Common myeloid progenitor, CD34-positive (primary cell): ENCODE data around the gene PRSS38.
A peak's percentile ranks its signal among the peaks of the same experiment; 100 is the strongest.

Source experiments
- CTCF ChIA-PET: fragments of 350-600 bp; sonication (Branson Sonifier 250); formaldehyde crosslinking; loops from one replicate; lab custom pipeline; 2021; ENCODE audit warnings: antibody characterized with exemption; lab: Charles Lee
- POLR2A ChIA-PET: fragments of 350-600 bp; sonication (Branson Sonifier 250); formaldehyde crosslinking; loops from one replicate; lab custom pipeline; 2021; ENCODE audit warnings: antibody characterized with exemption; lab: Charles Lee
- DNase-seq, 3 donors: peaks; one replicate each; pipeline versions ENCODE4 v3.0.0 to v3.0.0-alpha.2; 2013
- H3K27ac ChIP-seq, 2 experiments: 1 replicate in 1 of 2; 2 replicates in 1 of 2; pipeline ENCODE4 v1.7.0; 2013; ENCODE audit warnings: inconsistent platforms in 2 of 2, low read length in 2 of 2, mild to moderate bottlenecking in 2 of 2, low read depth in 1 of 2, moderate library complexity in 1 of 2; ENCODE audit not compliant: severe bottlenecking in 2 of 2, insufficient read depth in 1 of 2, poor library complexity in 1 of 2
- H3K27me3 ChIP-seq, 5 experiments: replicated peaks in 2 of 5; 1 replicate in 3 of 5; 2 replicates in 2 of 5; pipeline versions ENCODE4 v1.6.1 to v1.7.0; 2013; ENCODE audit warnings: low read length in 4 of 5, mild to moderate bottlenecking in 2 of 5, moderate library complexity in 2 of 5, inconsistent platforms in 1 of 5; ENCODE audit not compliant: insufficient read depth in 5 of 5, control insufficient read depth in 4 of 5
- H3K36me3 ChIP-seq, 4 experiments: 1 replicate in 2 of 4; 2 replicates in 2 of 4; pipeline versions ENCODE4 v1.6.1 to v1.7.0; 2013; ENCODE audit warnings: low read length in 3 of 4, control low read depth in 1 of 4, mild to moderate bottlenecking in 1 of 4; ENCODE audit not compliant: control insufficient read depth in 4 of 4, insufficient read depth in 4 of 4
- H3K4me1 ChIP-seq, 4 experiments: 1 replicate in 3 of 4; 2 replicates in 1 of 4; pipeline versions ENCODE4 v1.6.1 to v1.7.1; 2013; ENCODE audit warnings: low read length in 3 of 4, mild to moderate bottlenecking in 3 of 4, control low read depth in 1 of 4, inconsistent platforms in 1 of 4, moderate library complexity in 1 of 4; ENCODE audit not compliant: control insufficient read depth in 4 of 4, insufficient read depth in 4 of 4; ENCODE audit errors: control extremely low read depth in 1 of 4
- H3K4me3 ChIP-seq, 7 experiments: 1 replicate in 4 of 7; 2 replicates in 3 of 7; pipeline versions ENCODE4 v1.5.1 to v1.7.0; 2013; ENCODE audit warnings: mild to moderate bottlenecking in 7 of 7, low read length in 6 of 7, moderate library complexity in 6 of 7, inconsistent platforms in 2 of 7, low read depth in 2 of 7, control low read depth in 1 of 7; ENCODE audit not compliant: insufficient read depth in 4 of 7, control insufficient read depth in 1 of 7; ENCODE audit errors: extremely low read depth in 1 of 7
- H3K9me3 ChIP-seq, 5 experiments: 1 replicate in 4 of 5; 2 replicates in 1 of 5; pipeline versions ENCODE4 v1.6.1 to v1.7.1; 2013; ENCODE audit warnings: low read length in 4 of 5, mild to moderate bottlenecking in 2 of 5, inconsistent platforms in 1 of 5, low read depth in 1 of 5, moderate library complexity in 1 of 5; ENCODE audit not compliant: control insufficient read depth in 4 of 5, insufficient read depth in 2 of 5; ENCODE audit errors: control extremely low read depth in 1 of 5
- WGBS: methylation state at CpG from one replicate; pipeline ENCODE4 v1.1.5; 2013; ENCODE audit not compliant: insufficient coverage; 5-methylcytosine and 5-hydroxymethylcytosine counted together

PRSS38 gene

GRCh38 chr1:227885135-227885647 is 69.7 kb downstream of the PRSS38 start:
- Histone ChIP-seq H3K27me3 (no peaks in the 10 kb centered on the region), H3K4me1 (peaks cover 0 to 30% (median 10%) of the 10 kb centered on the region in 4 experiments), H3K9me3 (no peaks in the 10 kb centered on the region), H3K27ac (no peak overlapping the region), H3K4me3 (peak overlapping the region in 2 of 7 experiments; percentile 21 to 36), H3K36me3 (no peaks in the 10 kb centered on the region)
- CTCF ChIA-PET, result no interaction called here
- DNase-seq, result peak in 1 of 3 donors; percentile 17
- 100% methylated on average over 2 of the region's 8 CpGs for WGBS
- POLR2A ChIA-PET, result no interaction called here

DNA sequence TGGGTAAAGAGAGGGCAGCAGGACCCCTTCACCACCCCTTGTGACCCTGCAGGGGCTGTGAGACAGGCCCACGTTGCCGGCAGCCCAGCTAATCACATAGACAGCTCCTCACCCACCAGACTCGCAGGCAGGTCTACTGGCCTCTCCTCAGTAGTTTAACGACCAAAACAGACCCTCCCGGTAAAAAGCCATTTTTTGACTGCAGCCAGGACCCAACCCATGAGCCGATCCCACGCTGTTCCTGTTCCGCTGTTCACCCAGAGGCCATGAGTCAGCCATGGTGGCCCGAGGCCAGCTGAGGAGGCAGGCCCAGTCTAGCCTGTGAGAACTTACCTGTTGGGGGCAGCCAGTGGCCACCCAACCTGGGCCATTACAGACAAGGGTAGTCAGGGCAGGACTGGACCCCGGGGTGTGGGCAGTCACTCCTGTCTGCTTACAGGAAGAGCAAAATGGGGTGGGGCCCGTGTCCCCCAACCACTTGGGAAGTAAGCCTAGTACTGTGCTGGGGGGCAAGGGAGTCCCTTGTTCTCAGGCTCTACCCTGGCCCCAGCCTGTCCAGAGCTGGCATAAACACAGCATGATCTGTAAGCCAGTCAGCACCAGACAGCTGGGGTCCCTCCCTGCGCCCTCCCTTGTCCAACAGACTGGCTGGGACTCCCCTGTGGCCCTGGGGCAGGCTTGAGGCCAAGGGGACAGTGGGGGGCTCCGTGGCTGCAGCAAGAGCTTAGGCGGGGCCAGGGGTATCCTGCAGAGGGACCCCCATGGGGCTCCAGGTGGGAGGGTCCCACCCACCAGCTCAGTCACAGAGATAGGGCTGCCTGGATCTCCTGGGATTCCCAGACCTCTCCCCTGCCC is 70.4 kb downstream of the PRSS38 start:
- 48% methylated on average over 14 of the region's 14 CpGs for WGBS
- no peak overlapping the region for H3K27ac ChIP-seq
- CTCF ChIA-PET, result no interaction called here
- no peaks in the 10 kb centered on the region for H3K27me3 ChIP-seq
- no peaks in the 10 kb centered on the region for H3K36me3 ChIP-seq
- H3K4me3 ChIP-seq, result peak overlapping the region in 3 of 7 experiments; percentile 62 to 86 (median 81)
- H3K9me3 ChIP-seq, result no peaks in the 10 kb centered on the region
- peak in 2 of 3 donors; percentile 42 to 58 for DNase-seq
- peaks cover 0 to 30% (median 10%) of the 10 kb centered on the region in 4 experiments for H3K4me1 ChIP-seq
- POLR2A ChIA-PET, result no interaction called here

- H3K4me1 ChIP-seq, result peaks cover 0 to 30% (median 10%) of the 10 kb centered on the region in 4 experiments
- peak overlapping the region in 1 of 2 experiments; percentile 64 for H3K27ac ChIP-seq
- DNase-seq, result peak in 2 of 3 donors; percentile 30 to 48
- CTCF ChIA-PET, result no interaction called here
- H3K4me3 ChIP-seq, result peak overlapping the region in 4 of 7 experiments; percentile 48 to 86 (median 72)
- H3K27me3 ChIP-seq, result no peaks in the 10 kb centered on the region
- 19% methylated on average over 13 of the region's 18 CpGs for WGBS
- no peaks in the 10 kb centered on the region for H3K9me3 ChIP-seq
- POLR2A ChIA-PET, result no interaction called here
- no peaks in the 10 kb centered on the region for H3K36me3 ChIP-seq
Measured at GRCh38 chr1:227886503-227886961, 71.1 kb downstream of the PRSS38 start.

- Histone ChIP-seq H3K27me3 (no peaks in the 10 kb centered on the region), H3K9me3 (no peaks in the 10 kb centered on the region), H3K4me1 (peaks cover 0 to 30% (median 10%) of the 10 kb centered on the region in 4 experiments), H3K4me3 (peak overlapping the region; percentile 19 to 86 (median 63)), H3K27ac (peak overlapping the region in 1 of 2 experiments; percentile 64), H3K36me3 (no peaks in the 10 kb centered on the region)
- DNase-seq, result peak in 2 of 3 donors; percentile 72 to 88
- 0% methylated on average over 10 of the region's 30 CpGs for WGBS
- POLR2A ChIA-PET, result no interaction called here
- CTCF ChIA-PET, result no interaction called here
Measured at GRCh38 chr1:227886993-227887696, 71.7 kb downstream of the PRSS38 start.

DNA sequence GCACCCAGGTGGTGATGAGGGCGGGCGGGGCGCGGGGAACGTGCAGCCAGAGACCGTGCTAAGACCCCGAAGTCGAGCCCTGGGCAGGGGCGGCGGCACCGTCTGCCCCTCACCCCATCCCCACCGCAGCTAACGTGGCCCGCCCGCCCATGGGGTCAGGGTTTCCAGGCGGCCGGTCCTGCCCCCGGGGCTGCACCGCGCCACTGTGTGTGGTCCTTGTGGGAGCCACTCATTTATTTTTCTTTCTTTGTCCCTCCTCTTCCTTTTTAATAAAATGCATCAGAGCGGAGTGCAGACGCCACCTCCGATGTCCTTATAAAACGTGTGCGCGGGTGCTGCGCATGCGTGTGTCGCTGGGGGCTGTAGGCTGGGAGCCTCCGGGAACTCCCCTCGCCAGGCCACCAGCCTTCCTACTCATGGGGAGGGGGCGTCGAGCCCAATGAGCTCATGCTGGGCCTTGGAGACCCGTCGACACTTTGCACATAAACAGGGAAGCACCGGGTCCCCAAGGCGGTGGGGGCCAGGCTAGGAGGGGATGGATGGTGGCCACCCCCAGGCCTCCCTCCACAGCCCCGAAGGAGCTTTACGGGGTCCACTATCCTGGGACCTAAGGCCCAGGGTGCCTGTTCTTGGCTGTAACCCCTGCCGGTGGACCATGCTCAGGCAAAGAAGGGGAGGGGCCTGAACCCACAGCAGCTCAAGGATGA is 72.4 kb downstream of the PRSS38 start:
- peak; percentile 70 to 93 (median 88) for DNase-seq
- ChIA-PET CTCF (interaction anchor here (1.2 kb wide), 1 partner anchor 13 kb away, joined by 3 read pairs; no protein-coding TSS in a partner anchor), POLR2A (interaction anchor here (0.6 kb wide), 1 partner anchor 464 kb away, joined by 3 read pairs; no protein-coding TSS in a partner anchor)
- Histone ChIP-seq H3K4me1 (peaks cover 0 to 30% (median 10%) of the 10 kb centered on the region in 4 experiments), H3K27ac (no peak overlapping the region), H3K4me3 (peak overlapping the region in 5 of 7 experiments; percentile 22 to 86 (median 63)), H3K27me3 (no peaks in the 10 kb centered on the region), H3K9me3 (no peaks in the 10 kb centered on the region), H3K36me3 (no peaks in the 10 kb centered on the region)
- WGBS, result 11% methylated on average over 25 of the region's 40 CpGs

DNA sequence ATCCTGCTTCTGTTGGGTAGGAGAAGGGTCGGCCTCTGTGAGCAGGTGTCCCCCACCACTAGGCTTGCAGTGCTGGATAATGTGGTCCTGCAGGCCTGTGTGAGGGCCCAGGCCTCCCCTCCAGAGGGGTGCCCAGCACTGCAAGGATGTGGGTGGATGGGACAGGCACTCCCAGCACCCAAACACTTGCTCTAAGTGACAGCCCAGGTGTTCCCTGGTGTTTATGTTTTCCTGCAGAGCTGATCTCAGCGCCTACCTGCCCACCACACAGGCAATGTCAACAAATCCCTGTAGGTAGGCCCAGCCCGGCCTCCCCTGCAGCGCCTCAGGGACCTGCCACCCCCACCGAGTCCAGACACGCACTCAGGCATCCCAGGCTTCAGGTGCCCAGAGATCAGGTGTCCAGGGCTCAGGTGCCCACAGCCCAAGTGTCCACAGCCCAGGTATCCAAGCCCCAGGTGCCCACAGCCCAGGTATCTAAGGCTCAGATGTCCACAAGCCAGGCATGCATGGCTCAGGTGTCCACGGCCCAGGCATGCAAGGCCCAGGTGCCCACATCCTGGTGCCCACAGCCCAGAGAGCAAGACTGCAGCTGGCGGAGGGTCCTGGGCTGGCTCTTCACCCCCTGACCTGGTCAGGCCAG is 73.0 kb downstream of the PRSS38 start:
- H3K4me1 ChIP-seq, result peaks cover 0 to 30% (median 10%) of the 10 kb centered on the region in 4 experiments
- CTCF ChIA-PET, result interaction anchor here (1.1 to 1.2 kb wide), 2 partner anchors 14 to 16 kb away, joined by 3 read pairs; no protein-coding TSS in a partner anchor
- no peaks in the 10 kb centered on the region for H3K36me3 ChIP-seq
- DNase-seq, result no peak
- no peak overlapping the region for H3K27ac ChIP-seq
- peak overlapping the region in 1 of 7 experiments; percentile 86 for H3K4me3 ChIP-seq
- 97% methylated on average over 7 of the region's 8 CpGs for whole genome bisulfite sequencing
- POLR2A ChIA-PET, result no interaction called here
- H3K27me3 ChIP-seq, result no peaks in the 10 kb centered on the region
- H3K9me3 ChIP-seq, result no peaks in the 10 kb centered on the region
